Measurements from ENCODE around the gene EPHB1.

Gene EPHB1

DNA sequence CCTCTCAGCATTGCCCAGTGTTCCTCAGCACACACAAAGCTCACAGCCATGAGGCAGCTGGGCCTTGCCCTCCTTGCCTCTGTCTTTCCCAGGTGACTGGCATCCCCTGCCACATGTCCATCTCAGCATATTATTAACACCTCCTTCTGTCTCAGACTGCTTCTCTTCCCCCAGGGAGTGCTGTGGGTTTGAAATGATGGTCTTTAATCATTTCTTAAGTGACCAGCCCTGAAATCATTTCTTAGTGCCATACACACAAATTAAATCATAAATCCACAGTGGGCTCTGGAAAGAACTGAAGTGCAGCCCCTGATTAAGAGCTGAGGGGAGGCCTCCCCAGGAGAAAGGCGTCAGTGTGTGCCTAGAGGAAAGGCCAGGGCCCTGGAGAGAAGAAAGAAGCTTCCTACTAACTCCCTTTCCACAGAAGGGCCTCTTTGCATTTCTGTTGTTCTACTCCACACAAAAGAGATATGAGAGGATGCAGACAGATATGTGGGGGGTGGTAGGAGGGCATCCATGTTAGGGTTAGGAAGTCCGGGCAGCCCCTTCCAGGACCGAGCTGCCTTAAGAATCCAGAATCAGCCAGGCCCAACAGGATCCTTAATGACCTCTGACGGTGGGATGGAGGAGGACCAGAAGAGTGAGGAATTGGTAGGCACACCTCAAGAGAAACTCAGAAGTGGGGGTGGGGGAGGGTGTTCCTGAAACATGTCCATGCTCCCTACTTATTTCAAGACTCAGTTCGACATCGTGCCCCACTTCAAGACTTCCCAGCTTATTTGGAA, 290.8 kb downstream of the EPHB1 start:
- Histone ChIP-seq H3K4me1 (ENCODE audit: control insufficient read depth in 5 of 5, insufficient read depth in 5 of 5, low read length in 5 of 5) (no peaks in the 10 kb centered on the region), H3K9ac (ENCODE audit: low read length in 5 of 5) (no peak overlapping the region), H3K36me3 (ENCODE audit: control insufficient read depth in 5 of 5, insufficient read depth in 5 of 5, low read length in 5 of 5) (no peaks in the 10 kb centered on the region), H3K27me3 (ENCODE audit: control insufficient read depth in 5 of 5, insufficient read depth in 4 of 5, low read length in 5 of 5) (no peaks in the 10 kb centered on the region), H3K27ac (ENCODE audit: low read depth, low read length) (no peak overlapping the region), H3K9me3 (ENCODE audit: control insufficient read depth in 5 of 5, low read length in 5 of 5) (no peaks in the 10 kb centered on the region), H3K4me3 (ENCODE audit: low read depth in 1 of 5, low read length in 5 of 5) (no peak overlapping the region)

DNA sequence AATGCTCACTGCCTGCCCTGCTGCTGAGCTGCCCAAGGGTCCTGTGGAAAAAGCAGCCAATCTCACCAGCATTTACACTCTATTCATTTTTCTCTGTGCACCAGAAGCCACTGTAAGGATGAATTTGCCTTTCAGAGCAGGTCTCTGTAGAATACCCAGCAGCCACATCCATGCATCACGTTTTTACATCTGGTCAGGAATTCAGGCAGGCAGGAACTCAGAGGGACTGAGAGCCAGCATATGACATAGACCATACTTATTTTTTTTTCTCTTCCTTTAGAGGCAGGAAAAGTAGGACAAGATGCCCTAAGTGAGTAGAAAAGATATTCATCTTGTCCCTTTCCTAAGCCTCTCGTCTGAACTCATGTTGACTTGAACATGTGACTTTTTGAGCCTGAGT, 292.7 kb downstream of the EPHB1 start:
- H3K36me3 ChIP-seq (ENCODE audit: control insufficient read depth in 5 of 5, insufficient read depth in 5 of 5, low read length in 5 of 5): no peaks in the 10 kb centered on the region
- H3K4me1 ChIP-seq (ENCODE audit: control insufficient read depth in 5 of 5, insufficient read depth in 5 of 5, low read length in 5 of 5): no peaks in the 10 kb centered on the region
- no peak overlapping the region for H3K9ac ChIP-seq (ENCODE audit: low read length in 5 of 5)
- H3K27me3 ChIP-seq (ENCODE audit: control insufficient read depth in 5 of 5, insufficient read depth in 4 of 5, low read length in 5 of 5): no peaks in the 10 kb centered on the region
- no peak overlapping the region for H3K27ac ChIP-seq (ENCODE audit: low read depth, low read length)
- no peaks in the 10 kb centered on the region for H3K9me3 ChIP-seq (ENCODE audit: control insufficient read depth in 5 of 5, low read length in 5 of 5)
- H3K4me3 ChIP-seq (ENCODE audit: low read depth in 1 of 5, low read length in 5 of 5): no peak overlapping the region

- no peaks in the 10 kb centered on the region for H3K27me3 ChIP-seq (ENCODE audit: control insufficient read depth in 5 of 5, insufficient read depth in 4 of 5, low read length in 5 of 5)
- H3K4me1 ChIP-seq (ENCODE audit: control insufficient read depth in 5 of 5, insufficient read depth in 5 of 5, low read length in 5 of 5): no peaks in the 10 kb centered on the region
- H3K27ac ChIP-seq (ENCODE audit: low read depth, low read length): no peak overlapping the region
- H3K9ac ChIP-seq (ENCODE audit: low read length in 5 of 5): no peak overlapping the region
- no peaks in the 10 kb centered on the region for H3K9me3 ChIP-seq (ENCODE audit: control insufficient read depth in 5 of 5, low read length in 5 of 5)
- no peak overlapping the region for H3K4me3 ChIP-seq (ENCODE audit: low read depth in 1 of 5, low read length in 5 of 5)
- no peaks in the 10 kb centered on the region for H3K36me3 ChIP-seq (ENCODE audit: control insufficient read depth in 5 of 5, insufficient read depth in 5 of 5, low read length in 5 of 5)
Observed at GRCh38 chr3:135089451-135089850, 294.4 kb downstream of the EPHB1 start.

DNA sequence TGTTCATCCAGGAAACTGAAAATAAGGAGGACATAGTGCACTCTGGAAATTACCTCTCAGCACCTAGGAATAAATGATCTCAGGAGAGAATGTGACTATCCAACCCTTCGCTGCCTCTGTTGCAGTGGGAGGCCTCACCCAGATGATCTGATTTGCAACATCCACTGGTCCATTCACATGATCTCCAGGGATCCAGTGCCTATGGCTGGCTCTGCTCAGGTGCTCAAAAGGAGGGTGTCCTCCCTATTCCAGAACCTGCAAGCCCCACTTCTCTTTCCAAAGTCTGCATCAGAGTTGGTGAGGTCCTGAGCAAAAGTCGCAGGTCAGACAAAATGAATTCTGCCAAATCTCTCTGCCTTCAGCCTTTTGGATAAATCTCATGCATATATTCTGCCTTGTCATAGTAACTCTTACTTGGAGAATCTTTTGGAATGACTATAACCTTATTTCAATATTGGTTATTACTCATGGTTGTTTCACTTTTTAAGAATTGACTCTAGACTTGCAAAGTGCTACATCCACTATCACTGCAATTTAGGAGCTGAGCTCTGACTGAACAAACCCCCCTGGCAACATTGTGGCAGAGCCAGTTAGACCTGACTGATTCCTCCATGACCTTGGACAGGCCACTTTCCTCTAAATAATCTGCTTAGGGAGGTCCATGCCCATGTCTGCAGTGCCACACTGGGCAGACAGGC, 295.1 kb downstream of the EPHB1 start:
- Histone ChIP-seq H3K9me3 (ENCODE audit: control insufficient read depth in 5 of 5, low read length in 5 of 5) (no peaks in the 10 kb centered on the region), H3K27me3 (ENCODE audit: control insufficient read depth in 5 of 5, insufficient read depth in 4 of 5, low read length in 5 of 5) (no peaks in the 10 kb centered on the region), H3K27ac (ENCODE audit: low read depth, low read length) (no peak overlapping the region), H3K36me3 (ENCODE audit: control insufficient read depth in 5 of 5, insufficient read depth in 5 of 5, low read length in 5 of 5) (no peaks in the 10 kb centered on the region), H3K4me1 (ENCODE audit: control insufficient read depth in 5 of 5, insufficient read depth in 5 of 5, low read length in 5 of 5) (no peaks in the 10 kb centered on the region), H3K4me3 (ENCODE audit: low read depth in 1 of 5, low read length in 5 of 5) (no peak overlapping the region), H3K9ac (ENCODE audit: low read length in 5 of 5) (no peak overlapping the region)

GRCh38 chr3:135091946-135092345, 296.9 kb downstream of the EPHB1 start:
- no peaks in the 10 kb centered on the region for H3K27me3 ChIP-seq (ENCODE audit: control insufficient read depth in 5 of 5, insufficient read depth in 4 of 5, low read length in 5 of 5)
- no peaks in the 10 kb centered on the region for H3K36me3 ChIP-seq (ENCODE audit: control insufficient read depth in 5 of 5, insufficient read depth in 5 of 5, low read length in 5 of 5)
- no peak overlapping the region for H3K9ac ChIP-seq (ENCODE audit: low read length in 5 of 5)
- no peaks in the 10 kb centered on the region for H3K9me3 ChIP-seq (ENCODE audit: control insufficient read depth in 5 of 5, low read length in 5 of 5)
- H3K27ac ChIP-seq (ENCODE audit: low read depth, low read length): no peak overlapping the region
- H3K4me1 ChIP-seq (ENCODE audit: control insufficient read depth in 5 of 5, insufficient read depth in 5 of 5, low read length in 5 of 5): no peaks in the 10 kb centered on the region
- H3K4me3 ChIP-seq (ENCODE audit: low read depth in 1 of 5, low read length in 5 of 5): no peak overlapping the region

- Histone ChIP-seq H3K9ac (ENCODE audit: low read length in 5 of 5) (no peak overlapping the region), H3K9me3 (ENCODE audit: control insufficient read depth in 5 of 5, low read length in 5 of 5) (no peaks in the 10 kb centered on the region), H3K4me1 (ENCODE audit: control insufficient read depth in 5 of 5, insufficient read depth in 5 of 5, low read length in 5 of 5) (no peaks in the 10 kb centered on the region), H3K27ac (ENCODE audit: low read depth, low read length) (no peak overlapping the region), H3K36me3 (ENCODE audit: control insufficient read depth in 5 of 5, insufficient read depth in 5 of 5, low read length in 5 of 5) (no peaks in the 10 kb centered on the region), H3K27me3 (ENCODE audit: control insufficient read depth in 5 of 5, insufficient read depth in 4 of 5, low read length in 5 of 5) (no peaks in the 10 kb centered on the region), H3K4me3 (ENCODE audit: low read depth in 1 of 5, low read length in 5 of 5) (no peak overlapping the region)
Observed at GRCh38 chr3:135093121-135093520, 298.1 kb downstream of the EPHB1 start.

DNA sequence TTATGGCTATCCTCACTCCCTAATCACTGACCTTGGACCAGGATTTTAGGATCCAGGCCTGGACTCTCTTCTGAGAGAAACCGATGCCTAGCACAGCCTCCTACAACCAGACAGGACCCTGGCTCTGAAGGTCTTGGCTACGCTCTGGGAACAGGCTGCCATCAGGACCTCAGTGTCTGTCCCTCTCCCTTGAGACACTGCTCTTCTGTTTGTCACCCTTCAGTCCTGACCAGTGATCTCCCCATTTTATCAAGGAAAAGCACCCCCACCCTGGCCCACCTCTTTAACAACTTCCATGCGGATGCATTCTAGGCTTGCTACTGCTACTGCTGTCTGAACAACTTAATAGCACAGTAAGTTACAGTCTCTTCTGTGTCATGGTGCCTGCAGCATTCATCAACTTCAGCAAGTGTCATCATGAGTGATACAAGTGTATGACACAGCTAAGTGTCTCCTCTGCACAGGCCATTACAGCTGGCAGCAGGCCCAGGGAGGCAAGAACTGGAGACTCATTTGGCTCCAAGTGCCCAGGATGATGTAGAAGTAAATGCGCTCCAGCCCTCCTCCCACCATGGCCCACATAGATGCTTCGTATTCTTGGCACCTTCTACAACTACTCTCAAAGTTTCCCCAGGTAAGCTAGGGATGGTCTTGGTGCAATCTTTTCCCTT, 302.4 kb downstream of the EPHB1 start:
- H3K9me3 ChIP-seq (ENCODE audit: control insufficient read depth in 5 of 5, low read length in 5 of 5): no peaks in the 10 kb centered on the region
- no peaks in the 10 kb centered on the region for H3K36me3 ChIP-seq (ENCODE audit: control insufficient read depth in 5 of 5, insufficient read depth in 5 of 5, low read length in 5 of 5)
- H3K27ac ChIP-seq (ENCODE audit: low read depth, low read length): no peak overlapping the region
- H3K9ac ChIP-seq (ENCODE audit: low read length in 5 of 5): no peak overlapping the region
- H3K4me3 ChIP-seq (ENCODE audit: low read depth in 1 of 5, low read length in 5 of 5): no peak overlapping the region
- no peaks in the 10 kb centered on the region for H3K27me3 ChIP-seq (ENCODE audit: control insufficient read depth in 5 of 5, insufficient read depth in 4 of 5, low read length in 5 of 5)
- H3K4me1 ChIP-seq (ENCODE audit: control insufficient read depth in 5 of 5, insufficient read depth in 5 of 5, low read length in 5 of 5): no peaks in the 10 kb centered on the region

DNA sequence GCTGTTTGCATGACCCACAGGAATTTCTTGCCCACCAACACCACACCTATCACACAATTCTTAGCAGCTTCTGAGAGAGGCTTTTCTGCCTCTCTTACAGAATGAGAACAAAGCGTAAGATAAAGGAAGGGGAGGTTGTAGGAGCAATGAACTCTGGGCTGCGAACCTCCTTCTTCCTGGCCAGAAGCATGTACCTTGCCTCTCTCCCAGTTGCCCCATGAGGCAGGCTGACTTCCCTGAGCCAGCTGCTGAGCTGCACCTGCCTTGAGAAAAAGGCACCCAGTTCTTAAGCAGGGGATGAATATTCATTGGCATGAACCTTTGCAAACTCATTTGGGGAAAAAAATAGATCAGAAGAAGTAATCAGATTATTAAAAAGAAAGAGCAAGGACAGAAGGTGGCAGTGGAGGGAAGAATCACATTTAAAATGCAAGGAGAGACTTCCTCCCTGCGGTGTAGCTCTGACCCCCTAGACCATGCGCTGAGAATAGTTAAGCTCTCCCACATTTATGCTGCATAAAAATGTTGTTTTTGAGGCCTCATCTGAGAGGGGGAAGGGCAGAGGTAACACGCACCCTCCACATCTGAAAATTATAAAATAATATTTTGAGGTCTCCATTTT, 304.8 kb downstream of the EPHB1 start:
- Histone ChIP-seq H3K4me1 (ENCODE audit: control insufficient read depth in 5 of 5, insufficient read depth in 5 of 5, low read length in 5 of 5) (no peaks in the 10 kb centered on the region), H3K4me3 (ENCODE audit: low read depth in 1 of 5, low read length in 5 of 5) (no peak overlapping the region), H3K9ac (ENCODE audit: low read length in 5 of 5) (no peak overlapping the region), H3K9me3 (ENCODE audit: control insufficient read depth in 5 of 5, low read length in 5 of 5) (no peaks in the 10 kb centered on the region), H3K27me3 (ENCODE audit: control insufficient read depth in 5 of 5, insufficient read depth in 4 of 5, low read length in 5 of 5) (no peaks in the 10 kb centered on the region), H3K27ac (ENCODE audit: low read depth, low read length) (no peak overlapping the region), H3K36me3 (ENCODE audit: control insufficient read depth in 5 of 5, insufficient read depth in 5 of 5, low read length in 5 of 5) (no peaks in the 10 kb centered on the region)

DNA sequence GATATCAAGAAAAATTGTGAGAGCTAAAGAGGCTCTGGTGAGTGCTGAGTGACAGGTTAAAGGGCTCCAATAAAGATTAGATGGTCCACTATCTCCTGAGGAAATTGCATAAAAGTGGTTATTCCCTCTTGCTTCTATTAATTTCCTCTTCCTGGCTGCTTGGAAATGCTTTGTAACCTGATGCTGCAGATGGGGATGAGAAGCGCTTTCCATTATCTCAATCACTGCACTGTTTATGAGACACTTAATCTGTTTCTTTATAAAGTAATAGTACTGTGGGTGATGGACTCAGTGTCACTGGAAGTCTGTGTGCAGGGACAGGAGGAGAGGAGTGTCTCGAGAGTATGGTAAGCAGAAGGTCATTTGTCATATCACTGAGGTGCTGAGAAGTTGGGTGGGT, 305.3 kb downstream of the EPHB1 start:
- no peaks in the 10 kb centered on the region for H3K4me1 ChIP-seq (ENCODE audit: control insufficient read depth in 5 of 5, insufficient read depth in 5 of 5, low read length in 5 of 5)
- no peak overlapping the region for H3K4me3 ChIP-seq (ENCODE audit: low read depth in 1 of 5, low read length in 5 of 5)
- H3K36me3 ChIP-seq (ENCODE audit: control insufficient read depth in 5 of 5, insufficient read depth in 5 of 5, low read length in 5 of 5): no peaks in the 10 kb centered on the region
- no peak overlapping the region for H3K9ac ChIP-seq (ENCODE audit: low read length in 5 of 5)
- no peak overlapping the region for H3K27ac ChIP-seq (ENCODE audit: low read depth, low read length)
- no peaks in the 10 kb centered on the region for H3K9me3 ChIP-seq (ENCODE audit: control insufficient read depth in 5 of 5, low read length in 5 of 5)
- no peaks in the 10 kb centered on the region for H3K27me3 ChIP-seq (ENCODE audit: control insufficient read depth in 5 of 5, insufficient read depth in 4 of 5, low read length in 5 of 5)

- no peaks in the 10 kb centered on the region for H3K9me3 ChIP-seq (ENCODE audit: control insufficient read depth in 5 of 5, low read length in 5 of 5)
- no peaks in the 10 kb centered on the region for H3K27me3 ChIP-seq (ENCODE audit: control insufficient read depth in 5 of 5, insufficient read depth in 4 of 5, low read length in 5 of 5)
- no peaks in the 10 kb centered on the region for H3K4me1 ChIP-seq (ENCODE audit: control insufficient read depth in 5 of 5, insufficient read depth in 5 of 5, low read length in 5 of 5)
- no peak overlapping the region for H3K4me3 ChIP-seq (ENCODE audit: low read depth in 1 of 5, low read length in 5 of 5)
- no peak overlapping the region for H3K9ac ChIP-seq (ENCODE audit: low read length in 5 of 5)
- H3K36me3 ChIP-seq (ENCODE audit: control insufficient read depth in 5 of 5, insufficient read depth in 5 of 5, low read length in 5 of 5): no peaks in the 10 kb centered on the region
- H3K27ac ChIP-seq (ENCODE audit: low read depth, low read length): no peak overlapping the region
Observed at GRCh38 chr3:135103917-135104316, 308.9 kb downstream of the EPHB1 start.

All from subcutaneous abdominal adipose tissue (tissue), 5 donors.